GM21360 (cell line): ENCODE measurements around the gene KCNG2.

Source experiments
- ATAC-seq: cut with Tn5 transposase; IDR thresholded peaks from one replicate; pipeline ENCODE4 v1.9.1; 2021; ENCODE audit warnings: mild to moderate bottlenecking, moderate library complexity; ENCODE audit not compliant: unreplicated experiment

Gene KCNG2

GRCh38 chr18:79948719-79949411 lies 151.1 kb downstream of the KCNG2 start:
- no peak for ATAC-seq
